ENCODE data around the gene RAI14.

RAI14 gene

GRCh38 chr5:34734326-34734725 is 78.2 kb downstream of the RAI14 start:
- no peak for TF ChIP-seq REST (IDR thresholded peaks at IDR 0.05; ENCODE audit: insufficient read depth in 1 of 2, low read depth in 2 of 2, low read length in 2 of 2)

DNA sequence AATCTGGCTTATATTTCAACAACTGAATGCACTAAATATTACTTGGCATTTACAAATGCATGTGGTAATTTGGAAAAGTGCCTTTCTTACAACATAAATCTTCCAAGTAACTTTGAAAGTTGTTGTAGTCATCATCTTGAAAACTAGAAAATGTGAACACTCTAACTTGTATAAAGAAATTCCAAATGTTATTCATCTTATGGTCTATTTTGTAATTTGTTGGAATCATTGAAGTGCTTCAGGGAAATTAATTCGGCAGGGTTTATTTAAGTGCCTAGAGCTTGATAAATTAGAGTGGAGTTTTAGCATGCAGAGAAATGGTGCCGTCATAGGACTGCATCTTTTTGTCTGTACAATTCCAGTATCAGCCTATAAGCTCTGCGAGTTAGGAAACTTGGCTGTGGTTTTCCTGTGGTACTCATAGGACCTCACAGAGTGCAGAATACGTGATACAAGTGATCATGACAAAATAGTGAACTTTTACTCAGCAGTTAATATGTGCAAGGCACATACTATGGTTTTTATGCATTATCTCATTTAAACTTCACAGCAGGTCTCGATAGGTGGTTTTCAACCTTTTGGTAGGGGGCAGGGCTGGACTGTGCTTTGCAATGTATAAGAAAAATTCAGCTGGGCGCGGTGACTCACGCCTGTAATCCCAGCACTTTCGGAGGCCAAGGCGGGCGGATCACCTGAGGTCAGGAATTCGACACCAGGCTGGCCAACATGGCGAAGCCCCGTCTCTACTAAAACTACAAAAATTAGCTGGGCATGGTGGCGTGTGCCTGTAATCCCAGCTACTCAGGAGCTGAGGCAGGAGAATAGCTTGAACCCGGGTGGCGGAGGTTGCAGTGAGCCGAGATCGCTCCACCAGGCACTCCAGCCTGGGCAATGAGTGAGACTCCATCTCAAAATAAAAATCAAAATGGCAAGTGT is 79.6 kb downstream of the RAI14 start:
- TF ChIP-seq FOXP2 (optimal IDR thresholded peaks at IDR 0.05; ENCODE audit: borderline replicate concordance, extremely low read depth, extremely low read length, insufficient read depth) (no peak), POLR2AphosphoS5 (IDR thresholded peaks at IDR 0.05; ENCODE audit: low read depth, low read length) (no peak), TAF1 (IDR thresholded peaks at IDR 0.05; ENCODE audit: borderline replicate concordance, insufficient read depth, low read length) (no peak), SIN3A (IDR thresholded peaks at IDR 0.05; ENCODE audit: borderline replicate concordance, insufficient read depth, low read length) (no peak), REST (IDR thresholded peaks at IDR 0.05; ENCODE audit: insufficient read depth in 1 of 2, low read depth in 2 of 2, low read length in 2 of 2) (no peak)

DNA sequence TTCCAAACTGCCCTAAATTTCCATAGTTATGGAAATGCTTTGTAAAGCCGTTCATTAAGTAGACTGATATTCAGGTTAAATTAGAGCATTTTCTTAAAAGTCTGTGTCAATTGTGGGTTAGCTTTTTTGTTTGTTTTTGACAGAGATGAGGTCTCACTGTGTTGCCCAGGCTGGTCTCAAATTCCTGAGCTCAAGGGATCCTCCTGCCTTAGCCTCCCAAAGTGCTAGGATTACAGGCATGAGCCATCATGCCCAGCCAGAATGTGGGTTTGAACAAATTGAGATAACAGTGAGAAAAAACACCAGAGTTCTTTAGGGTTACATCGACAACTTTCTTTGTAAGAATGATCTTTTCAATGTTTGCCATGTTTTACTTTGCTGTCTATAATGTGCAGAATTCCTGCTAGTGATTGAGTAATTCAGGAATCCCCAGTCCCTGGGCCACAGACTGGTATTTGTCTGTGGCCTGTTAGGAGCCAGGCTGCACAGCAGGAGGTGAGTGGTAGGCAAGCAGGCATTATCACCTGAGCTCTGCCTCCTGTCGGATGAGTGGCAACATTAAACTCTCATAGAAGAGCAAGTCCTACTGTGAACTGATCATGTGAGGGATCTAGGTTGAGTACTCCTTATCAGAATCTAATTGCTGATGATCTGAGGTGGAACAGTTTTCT is 80.5 kb downstream of the RAI14 start:
- TF ChIP-seq POLR2AphosphoS5 (IDR thresholded peaks at IDR 0.05; ENCODE audit: low read depth, low read length), result no peak
- no peak for TF ChIP-seq TAF1 (IDR thresholded peaks at IDR 0.05; ENCODE audit: borderline replicate concordance, insufficient read depth, low read length)
- no peak for TF ChIP-seq FOXP2 (optimal IDR thresholded peaks at IDR 0.05; ENCODE audit: borderline replicate concordance, extremely low read depth, extremely low read length, insufficient read depth)
- TF ChIP-seq SIN3A (IDR thresholded peaks at IDR 0.05; ENCODE audit: borderline replicate concordance, insufficient read depth, low read length), result no peak
- no peak for TF ChIP-seq REST (IDR thresholded peaks at IDR 0.05; ENCODE audit: insufficient read depth in 1 of 2, low read depth in 2 of 2, low read length in 2 of 2)

GRCh38 chr5:34737731-34738130 is 81.6 kb downstream of the RAI14 start:
- TF ChIP-seq SIN3A (IDR thresholded peaks at IDR 0.05; ENCODE audit: borderline replicate concordance, insufficient read depth, low read length), result no peak
- TF ChIP-seq TAF1 (IDR thresholded peaks at IDR 0.05; ENCODE audit: borderline replicate concordance, insufficient read depth, low read length), result no peak
- no peak for TF ChIP-seq POLR2AphosphoS5 (IDR thresholded peaks at IDR 0.05; ENCODE audit: low read depth, low read length)
- TF ChIP-seq FOXP2 (optimal IDR thresholded peaks at IDR 0.05; ENCODE audit: borderline replicate concordance, extremely low read depth, extremely low read length, insufficient read depth), result no peak
- TF ChIP-seq REST (IDR thresholded peaks at IDR 0.05; ENCODE audit: insufficient read depth in 1 of 2, low read depth in 2 of 2, low read length in 2 of 2), result no peak

Measured in PFSK-1 (cell line).